Choroid plexus epithelial cell (primary cell): ENCODE data around the gene PRMT5.

Experiments
- DNase-seq: peaks from one replicate; pipeline ENCODE4 v3.0.0-alpha.2; 2010; ENCODE audit warnings: low read depth
- H3K4me3 ChIP-seq: 2 replicates; pipeline ENCODE4 v1.5.1; 2011; ENCODE audit warnings: low read depth, mild to moderate bottlenecking, control low read depth, low read length, moderate library complexity
- TF ChIP-seq, protein P1 (sequence below): conservative IDR thresholded peaks from 2 replicates; pipeline ENCODE4 v1.5.1; 2011; ENCODE audit warnings: low read depth, mild to moderate bottlenecking, control low read depth, inconsistent platforms, low read length, moderate library complexity

PRMT5 gene

GRCh38 chr14:22929961-22930364, 787 bp upstream of the PRMT5 start:
- TF ChIP-seq, protein P1, sequence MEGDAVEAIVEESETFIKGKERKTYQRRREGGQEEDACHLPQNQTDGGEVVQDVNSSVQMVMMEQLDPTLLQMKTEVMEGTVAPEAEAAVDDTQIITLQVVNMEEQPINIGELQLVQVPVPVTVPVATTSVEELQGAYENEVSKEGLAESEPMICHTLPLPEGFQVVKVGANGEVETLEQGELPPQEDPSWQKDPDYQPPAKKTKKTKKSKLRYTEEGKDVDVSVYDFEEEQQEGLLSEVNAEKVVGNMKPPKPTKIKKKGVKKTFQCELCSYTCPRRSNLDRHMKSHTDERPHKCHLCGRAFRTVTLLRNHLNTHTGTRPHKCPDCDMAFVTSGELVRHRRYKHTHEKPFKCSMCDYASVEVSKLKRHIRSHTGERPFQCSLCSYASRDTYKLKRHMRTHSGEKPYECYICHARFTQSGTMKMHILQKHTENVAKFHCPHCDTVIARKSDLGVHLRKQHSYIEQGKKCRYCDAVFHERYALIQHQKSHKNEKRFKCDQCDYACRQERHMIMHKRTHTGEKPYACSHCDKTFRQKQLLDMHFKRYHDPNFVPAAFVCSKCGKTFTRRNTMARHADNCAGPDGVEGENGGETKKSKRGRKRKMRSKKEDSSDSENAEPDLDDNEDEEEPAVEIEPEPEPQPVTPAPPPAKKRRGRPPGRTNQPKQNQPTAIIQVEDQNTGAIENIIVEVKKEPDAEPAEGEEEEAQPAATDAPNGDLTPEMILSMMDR, result no peak
- peak overlapping the region; percentile 58 for H3K4me3 ChIP-seq
- no peak for DNase-seq

DNA sequence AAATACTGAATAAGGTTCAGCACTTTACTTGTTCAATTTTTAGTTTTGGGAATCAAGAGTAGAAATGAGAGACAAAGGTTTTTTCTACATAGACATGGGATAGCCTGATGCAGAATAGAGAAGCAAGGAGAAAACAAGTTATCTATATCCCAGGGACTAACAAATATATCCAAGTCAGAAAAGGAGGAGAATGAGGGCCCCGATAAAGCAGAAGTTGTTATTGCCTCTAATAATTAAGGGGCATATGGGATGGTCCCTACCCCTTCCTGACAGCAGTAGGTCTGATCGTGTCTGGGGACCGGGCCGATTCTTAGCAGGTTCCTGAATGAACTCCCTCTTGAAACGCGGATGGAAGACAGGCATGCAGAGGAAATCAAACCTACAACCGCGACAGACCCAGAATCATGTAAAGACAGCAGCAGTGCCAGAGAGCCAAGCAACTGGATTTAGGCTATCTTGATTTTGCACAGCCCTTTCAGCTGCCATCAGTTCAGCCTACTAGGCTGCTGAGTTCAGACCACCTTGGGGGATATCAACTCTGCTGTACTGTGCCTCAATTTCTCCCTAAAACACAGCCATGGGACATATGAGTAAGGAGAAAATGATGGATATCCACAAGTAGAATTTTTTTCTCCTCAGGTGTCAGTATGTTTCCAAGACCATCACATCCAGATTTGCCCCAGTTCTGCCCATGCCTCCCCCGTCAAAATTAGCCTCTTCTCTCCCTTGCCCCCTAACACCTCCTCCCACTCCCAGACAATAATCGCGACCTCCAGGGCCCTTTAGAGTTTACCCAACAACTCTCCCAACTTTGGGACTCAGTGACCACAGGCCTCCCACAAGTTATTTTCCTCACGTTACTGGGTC, 706 bp downstream of the PRMT5 start:
- DNase-seq, result peak; percentile 16
- TF ChIP-seq, protein P1, result no peak
- peak overlapping the region; percentile 100 for H3K4me3 ChIP-seq

GRCh38 chr14:22926316-22926715, 2.9 kb downstream of the PRMT5 start:
- DNase-seq, result no peak
- TF ChIP-seq, protein P1, result no peak
- no peak overlapping the region for H3K4me3 ChIP-seq

DNA sequence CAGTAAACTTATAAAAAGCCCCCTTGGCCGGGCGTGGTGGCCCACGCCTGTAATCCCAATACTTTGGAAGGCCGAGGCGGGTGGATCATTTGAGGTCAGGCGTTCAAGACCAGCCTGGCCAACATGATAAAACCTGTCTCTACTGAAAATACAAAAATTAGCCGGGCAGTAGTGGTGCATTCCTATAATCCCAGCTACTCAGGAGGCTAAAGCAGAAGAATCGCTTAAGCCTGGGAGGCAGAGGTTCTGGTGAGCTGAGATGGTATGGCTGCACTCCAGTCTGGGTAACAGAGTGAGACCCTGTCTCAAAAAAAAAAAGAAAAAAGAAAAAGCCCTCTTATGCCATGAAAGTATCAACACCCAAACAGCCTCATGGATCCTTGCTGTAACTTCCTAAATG, 3.7 kb downstream of the PRMT5 start:
- DNase-seq, result no peak
- no peak overlapping the region for H3K4me3 ChIP-seq
- TF ChIP-seq, protein P1, result no peak

DNA sequence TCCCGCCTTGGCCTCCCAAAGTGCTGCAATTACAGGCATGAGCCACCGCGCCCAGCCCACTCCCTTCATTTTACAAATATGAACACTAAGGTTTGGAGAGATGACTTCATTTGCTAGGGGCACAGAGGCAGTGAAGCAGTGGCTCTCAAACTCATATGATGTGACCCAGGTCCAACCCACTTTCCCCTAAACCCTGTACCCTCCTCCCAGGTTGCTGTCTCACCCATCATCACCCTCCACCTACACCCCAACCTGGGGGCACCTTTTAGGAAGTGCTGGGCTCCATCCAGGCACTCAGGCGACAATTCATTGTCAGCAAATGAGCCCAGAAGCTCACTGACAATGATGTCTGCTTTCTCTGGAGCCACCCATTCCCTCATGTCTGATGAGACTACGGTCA, 5.4 kb downstream of the PRMT5 start:
- DNase-seq, result no peak
- TF ChIP-seq, protein P1, result no peak

GRCh38 chr14:22922294-22922693, 6.9 kb downstream of the PRMT5 start:
- no peak for DNase-seq
- H3K4me3 ChIP-seq, result no peak overlapping the region
- TF ChIP-seq, protein P1, result no peak

More for the DNA sequence above, 5.4 kb downstream of the PRMT5 start:
- H3K4me3 ChIP-seq, result no peak overlapping the region

GRCh38 chr14:22920697-22921096, 8.5 kb downstream of the PRMT5 start:
- TF ChIP-seq, protein P1, result no peak
- no peak for DNase-seq
- no peak overlapping the region for H3K4me3 ChIP-seq
